Pancreas (tissue), 10 donors: Measurements from ENCODE around the gene TAF1B. TPM values are rescaled to one million over a fixed set of nuclear protein-coding genes. Genes with fewer than 3 reads are reported as not detected.

Experiments
- ATAC-seq, 4 donors: fragments of 200-7000 bp; cut with Tn5 transposase; one replicate each; pipeline versions ENCODE4 v1.8.0 to v1.9.1; 2020; ENCODE audit warnings: mild to moderate bottlenecking in 4 of 4, moderate library complexity in 4 of 4
- DNase-seq, 6 donors: peaks; one replicate each; pipeline ENCODE4 v3.0.0-alpha.2; 2020
- FAIRE-seq: peaks from 2 replicates; lab custom pipeline; 2012; peaks lifted over from hg19 to GRCh38; lab: Jason Lieb, UNC
- H3K27ac ChIP-seq, 4 donors: fragments of 200-600 bp; sonication (generic); 1 replicate in 3 of 4; 2 replicates in 1 of 4; pipeline versions ENCODE4 v1.5.0 to v1.8.0; 2020
- H3K27me3 ChIP-seq, 4 donors: fragments of 200-600 bp; one replicate each; pipeline ENCODE4 v1.8.0; 2021
- H3K36me3 ChIP-seq, 3 donors: fragments of 200-600 bp; sonication (generic) in 1 of 3; one replicate each; pipeline versions ENCODE4 v1.5.0 to v1.8.0; 2020 to 2021
- H3K4me1 ChIP-seq, 3 donors: fragments of 200-600 bp; one replicate each; pipeline ENCODE4 v1.8.0; 2021
- H3K4me3 ChIP-seq, 4 donors: fragments of 200-600 bp; sonication (generic) in 2 of 4; one replicate each; pipeline versions ENCODE4 v1.5.0 to v1.8.0; 2020 to 2021
- H3K9me3 ChIP-seq, 4 donors: fragments of 200-600 bp; one replicate each; pipeline ENCODE4 v1.8.0; 2021
- CTCF ChIP-seq, 4 donors: fragments of 200-600 bp; sonication (generic) in 3 of 4; IDR thresholded peaks; one replicate each; pipeline versions ENCODE4 v1.5.0 to v1.8.0; 2021; ENCODE audit warnings: antibody characterized with exemption in 4 of 4
- WGBS, 2 donors: extraction: QIAGEN DNeasy Blood & Tissue Kit; methylation state at CpG; one replicate each; pipeline ENCODE4 v1.1.7; 2013; 5-methylcytosine and 5-hydroxymethylcytosine counted together
- intact Hi-C, 3 donors: fragments of 100-400 bp; cut with DNase I; formaldehyde crosslinking; loops; one replicate each; pipeline versions ENCODE4 v1.11.1 to v1.14.2; 2022
- polyA plus RNA-seq, 2 donors: library from polyadenylated mRNA; stranded (reverse); fragments of 200-250 nt; gene quantifications; one replicate each; pipeline ENCODE4 v1.2.3, GENCODE V29; 2013
- total RNA-seq, 6 donors: library from RNA; stranded (reverse); fragmentation: NEBNext Ultra II Directional in 4 of 6; extraction: Animal tissue kit (Norgen Biotek cat#: 25700) in 4 of 6; gene quantifications; one replicate each; pipeline versions ENCODE4 v1.2.1 to v1.2.4, GENCODE V29; 2021 to 2023
- donor health status: healthy with polysubstance abuse.
- donor health status: DM: no; HTN: no; CAD: no; lungs with moderate emphysema.
- donor health status: DM: no; HTN: no; CAD: no.
- donor health status: control.
- donor health status: control.
- donor health status: Bipolar disorder and iron deficiency.
- donor health status: DM: yes; HTN: yes; CAD: no.
- donor health status: DM: no; HTN: no; CAD: no.
- donor health status: DM: no; HTN: no; CAD: no.
- donor health status: DM: yes; HTN: yes; CAD: no.

Gene TAF1B
- total and polyA plus RNA-seq, 8 donors = 2.3 to 11.4 (median 5.8) TPM

- ATAC-seq = peak; percentile 90 to 93 (median 91)
- no peak overlapping the region for H3K4me3 ChIP-seq
Observed at GRCh38 chr2:9895669-9896590, 52.7 kb downstream of the TAF1B start.

GRCh38 chr2:9897331-9897737 is 54.1 kb downstream of the TAF1B start:
- no peak for TF ChIP-seq CTCF (IDR thresholded peaks at IDR 0.05)
- no peak overlapping the region for H3K4me3 ChIP-seq
- H3K9me3 ChIP-seq = no peaks in the 10 kb centered on the region
- WGBS, 2 donors = 71 to 80% methylated on average over 3 of the region's 3 CpGs
- no peak for FAIRE-seq
- intact Hi-C loops = no loop called here
- peak in 3 of 4 donors; percentile 39 to 72 (median 55) for ATAC-seq
- peaks cover 5 to 9% (median 7%) of the 10 kb centered on the region in 3 donors for H3K4me1 ChIP-seq
- no peak overlapping the region for H3K27ac ChIP-seq
- DNase-seq = peak in 3 of 6 donors; percentile 35 to 47 (median 42)
- H3K27me3 ChIP-seq = no peaks in the 10 kb centered on the region
- no peaks in the 10 kb centered on the region for H3K36me3 ChIP-seq

More at GRCh38 chr2:9895669-9896590, 52.7 kb downstream of the TAF1B start:
- no peak for TF ChIP-seq CTCF (IDR thresholded peaks at IDR 0.05)
- no peaks in the 10 kb centered on the region for H3K27me3 ChIP-seq
- no peaks in the 10 kb centered on the region for H3K9me3 ChIP-seq
- H3K36me3 ChIP-seq = no peaks in the 10 kb centered on the region
- FAIRE-seq (peak; percentile 5), DNase-seq (no peak)
- H3K4me1 ChIP-seq = peaks cover 5 to 9% (median 7%) of the 10 kb centered on the region in 3 donors
- H3K27ac ChIP-seq = peak overlapping the region in 2 of 4 donors; percentile 48 to 59
- 36 to 39% methylated on average over 7 of the region's 7 CpGs for WGBS, 2 donors
- intact Hi-C loops = no loop called here

- Histone ChIP-seq H3K27me3 (no peaks in the 10 kb centered on the region), H3K4me1 (peaks cover 5 to 9% (median 7%) of the 10 kb centered on the region in 3 donors), H3K27ac (no peak overlapping the region), H3K9me3 (no peaks in the 10 kb centered on the region), H3K4me3 (no peak overlapping the region), H3K36me3 (no peaks in the 10 kb centered on the region)
- WGBS, 2 donors = 90% methylated on average over 2 of the region's 2 CpGs
- no peak for TF ChIP-seq CTCF (IDR thresholded peaks at IDR 0.05)
- intact Hi-C loops = no loop called here
- ATAC-seq (no peak), DNase-seq (no peak), FAIRE-seq (no peak)
Observed at GRCh38 chr2:9897846-9898245, 54.6 kb downstream of the TAF1B start.

GRCh38 chr2:9905413-9905812 is 62.1 kb downstream of the TAF1B start:
- DNase-seq (no peak), FAIRE-seq (no peak), ATAC-seq (no peak)
- 37 to 40% methylated on average over 1 of the region's 1 CpG for WGBS, 2 donors
- H3K4me3 ChIP-seq = no peak overlapping the region
- H3K36me3 ChIP-seq = no peaks in the 10 kb centered on the region
- no peak overlapping the region for H3K27ac ChIP-seq
- intact Hi-C loops = no loop called here
- no peaks in the 10 kb centered on the region for H3K9me3 ChIP-seq
- no peaks in the 10 kb centered on the region for H3K4me1 ChIP-seq
- no peaks in the 10 kb centered on the region for H3K27me3 ChIP-seq
- TF ChIP-seq CTCF (IDR thresholded peaks at IDR 0.05) = no peak

GRCh38 chr2:9907402-9907801 is 64.1 kb downstream of the TAF1B start:
- WGBS, 2 donors = 96 to 99% methylated on average over 7 of the region's 7 CpGs
- intact Hi-C loops = no loop called here
- H3K27me3 ChIP-seq = no peaks in the 10 kb centered on the region
- ATAC-seq (no peak), FAIRE-seq (no peak), DNase-seq (no peak)
- no peaks in the 10 kb centered on the region for H3K4me1 ChIP-seq
- H3K36me3 ChIP-seq = no peaks in the 10 kb centered on the region
- H3K27ac ChIP-seq = no peak overlapping the region
- no peaks in the 10 kb centered on the region for H3K9me3 ChIP-seq
- no peak for TF ChIP-seq CTCF (IDR thresholded peaks at IDR 0.05)
- no peak overlapping the region for H3K4me3 ChIP-seq
